GM12875 (cell line): ENCODE data around the gene WASF3.

Source experiments
- H3K4me3 ChIP-seq: one replicate; pipeline ENCODE4 v1.5.1; 2011; ENCODE audit warnings: low read depth, low read length, control low read depth
- CTCF ChIP-seq: IDR thresholded peaks from 2 replicates; pipeline ENCODE4 v1.5.1; 2011; ENCODE audit warnings: low read depth, mild to moderate bottlenecking, control low read depth, inconsistent platforms, low read length, moderate library complexity, borderline replicate concordance; ENCODE audit not compliant: insufficient read depth

WASF3 gene

DNA sequence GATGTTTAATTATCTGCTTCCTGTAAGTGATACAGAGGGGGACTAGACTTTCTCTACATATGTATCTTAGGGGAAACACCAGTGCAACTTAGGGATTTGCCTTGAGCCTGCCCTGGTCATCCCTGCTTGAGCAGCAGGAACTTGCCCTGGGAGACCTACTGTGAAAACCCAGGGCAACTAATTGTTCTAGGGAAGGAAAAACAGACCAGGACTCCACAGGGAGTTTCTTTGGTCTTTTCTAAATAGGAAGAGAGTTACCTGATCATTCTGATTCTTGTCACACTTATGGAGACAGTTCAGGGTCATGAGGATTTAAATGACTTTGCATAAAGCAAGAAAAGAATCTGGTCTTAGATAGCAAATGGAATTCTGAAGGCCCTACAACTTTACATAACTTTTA, 89.1 kb downstream of the WASF3 start:
- no peak overlapping the region for H3K4me3 ChIP-seq

DNA sequence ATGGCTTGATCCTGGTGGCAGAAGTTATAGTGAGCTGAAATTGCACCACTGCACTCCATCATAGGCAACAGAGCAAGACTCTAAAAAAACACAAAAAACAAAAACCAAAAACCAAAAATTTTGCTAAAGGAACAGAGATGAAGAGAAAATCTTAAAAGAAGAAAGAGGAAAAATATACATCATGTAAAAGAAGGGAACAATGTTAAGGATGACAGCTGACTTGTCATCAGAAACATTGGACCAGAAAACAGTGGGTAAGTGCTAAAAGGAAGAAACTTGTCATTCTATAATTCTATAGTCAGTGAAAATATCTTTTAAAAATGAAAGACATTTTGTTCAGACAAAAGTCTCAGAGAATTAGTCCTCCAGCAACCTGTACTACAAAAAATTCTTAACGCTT, 93.8 kb downstream of the WASF3 start:
- no peak for TF ChIP-seq CTCF
- H3K4me3 ChIP-seq: no peak overlapping the region

More for the DNA sequence above, 89.1 kb downstream of the WASF3 start:
- TF ChIP-seq CTCF: no peak

- H3K4me3 ChIP-seq: no peak overlapping the region
- TF ChIP-seq CTCF: no peak
These were observed 95.8 kb downstream of the WASF3 start for GRCh38 chr13:26653310-26653709.

DNA sequence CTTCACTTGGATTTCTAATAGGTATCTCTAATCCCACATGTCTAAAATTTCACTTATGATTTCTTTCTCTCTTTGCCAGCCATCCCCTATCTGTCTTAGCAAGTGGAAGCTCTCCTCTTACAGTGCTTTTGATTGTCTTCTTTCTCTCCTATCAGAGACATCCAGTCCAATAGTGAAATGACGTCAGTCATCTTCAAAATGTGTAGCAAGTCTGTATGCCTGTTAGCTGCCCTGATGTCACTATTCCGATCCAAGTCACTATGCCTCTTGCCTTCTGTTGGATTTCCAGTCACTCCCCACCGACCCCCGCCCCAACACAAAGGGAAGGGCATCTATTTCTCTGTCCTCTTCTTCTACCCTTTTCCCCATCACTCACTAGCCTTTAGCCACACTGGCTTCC, 96.4 kb downstream of the WASF3 start:
- TF ChIP-seq CTCF: no peak
- H3K4me3 ChIP-seq: no peak overlapping the region

DNA sequence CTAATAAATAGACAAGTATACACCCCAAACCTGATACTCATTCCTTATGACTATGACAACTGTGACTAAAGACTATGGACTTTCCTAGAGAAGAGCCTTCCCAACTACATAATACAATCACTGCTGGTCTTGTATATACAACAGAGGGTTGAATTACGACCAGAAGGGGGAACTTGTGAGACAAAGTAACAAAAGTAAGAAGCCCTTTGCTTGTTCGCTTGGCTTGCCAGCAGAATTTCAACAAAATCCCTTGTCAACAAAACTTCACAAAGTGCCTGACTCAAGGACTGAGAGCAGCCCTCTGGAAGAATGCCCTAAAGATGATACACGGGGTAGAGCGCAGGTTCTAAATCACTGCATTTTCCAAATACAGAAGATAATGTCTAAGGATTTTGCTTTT, 99.4 kb downstream of the WASF3 start:
- H3K4me3 ChIP-seq: no peak overlapping the region
- TF ChIP-seq CTCF: no peak

DNA sequence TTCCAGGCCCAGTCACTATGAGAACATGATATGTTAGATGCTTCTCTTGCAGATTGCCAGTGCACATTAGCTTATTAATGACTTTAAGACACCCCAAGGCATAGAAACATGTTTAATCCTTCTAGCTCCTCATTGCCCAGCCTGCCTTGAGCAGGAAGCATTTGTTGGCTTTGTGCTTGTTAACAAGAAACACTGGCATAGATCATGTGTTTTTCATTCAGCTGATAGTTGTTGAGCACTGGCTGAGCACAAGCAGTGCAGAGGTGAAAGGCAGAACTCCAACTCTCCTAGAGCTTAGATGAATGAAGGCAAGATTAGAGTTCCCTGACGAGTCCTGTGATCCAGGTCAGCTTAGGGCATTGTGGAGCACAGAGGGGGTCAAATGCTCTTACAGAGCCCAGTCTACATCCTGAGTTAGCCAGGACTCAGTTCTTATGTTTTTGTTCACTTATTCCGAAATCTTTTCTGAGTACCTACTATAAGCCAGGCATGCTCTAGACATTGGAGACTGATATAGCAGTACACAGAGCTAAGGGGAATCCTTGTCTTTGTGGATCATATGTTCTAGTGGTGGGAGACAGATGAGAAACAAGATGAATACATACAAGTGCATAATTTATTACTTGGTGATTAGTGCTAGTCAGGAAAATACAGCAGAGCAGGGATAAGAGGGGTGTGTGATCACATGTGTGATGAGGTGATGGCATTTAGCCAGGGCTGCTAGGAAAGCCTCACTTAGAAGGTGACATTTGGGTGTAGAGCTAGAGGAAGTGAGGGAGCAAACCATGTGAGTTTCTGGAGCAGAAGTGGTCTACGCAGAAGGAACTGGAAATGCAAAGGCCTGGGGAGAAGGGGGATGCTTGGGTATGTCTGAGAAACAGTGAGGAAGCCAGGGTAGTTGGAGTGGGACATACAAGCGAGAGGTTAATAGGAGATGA, 101.2 kb downstream of the WASF3 start:
- no peak overlapping the region for H3K4me3 ChIP-seq
- no peak for TF ChIP-seq CTCF

DNA sequence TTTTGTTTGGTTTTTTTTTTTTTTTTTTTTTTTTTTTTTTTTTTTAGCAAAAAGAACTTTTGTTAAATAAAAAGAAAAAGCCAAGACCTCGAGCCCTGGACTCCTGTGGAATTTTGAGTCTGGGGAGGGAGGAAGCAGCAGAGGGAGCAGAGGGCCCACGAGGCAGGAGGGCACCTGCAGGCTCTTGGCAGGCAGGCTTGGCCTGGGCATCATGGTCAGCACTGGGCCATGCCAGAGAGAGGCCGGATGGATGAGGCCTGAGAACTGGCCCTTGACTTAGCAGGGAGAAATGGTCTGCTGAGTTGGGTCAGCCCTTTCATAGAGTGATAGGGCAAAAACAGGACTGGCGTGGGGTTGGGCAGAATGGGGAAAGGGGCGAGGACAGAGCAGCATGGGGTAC, 102.7 kb downstream of the WASF3 start:
- no peak for TF ChIP-seq CTCF
- H3K4me3 ChIP-seq: no peak overlapping the region
